Measurements from ENCODE around the gene ZSCAN12. TPM values are rescaled to one million over a fixed set of nuclear protein-coding genes. Genes with fewer than 3 reads are reported as not detected.
A peak's percentile ranks its signal among the peaks of the same experiment; 100 is the strongest.
"Not testable (repeated sequence)": the region's sequence is repeated elsewhere in the genome, so short reads cannot be mapped to it uniquely, and the experiment has no call there.

The ZSCAN12 gene
- total RNA-seq, 1 donor from 2014 or later, result 2.4 TPM

DNA sequence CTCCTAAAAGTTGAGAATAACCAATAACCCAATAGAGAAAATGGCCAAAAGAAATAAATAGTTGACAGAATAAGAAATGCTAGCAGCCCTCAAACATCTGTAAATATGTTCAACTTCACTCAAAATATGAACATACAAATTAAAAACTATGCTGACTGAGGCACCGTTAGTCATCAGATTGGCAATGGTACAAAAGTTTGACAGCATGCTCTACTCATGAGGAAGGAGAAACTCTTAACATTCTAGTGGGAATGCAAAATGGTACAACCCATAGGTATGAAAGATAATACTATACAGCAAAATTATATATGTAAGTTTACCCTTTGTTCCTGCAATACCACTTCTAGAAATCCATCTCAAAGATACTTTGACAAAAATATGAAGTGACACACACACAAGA, 1.6 kb upstream of the ZSCAN12 start:
- intact Hi-C loops (cut with DNase I), result no loop called here
- DNase-seq (ENCODE audit: missing footprints) (no peak), ATAC-seq (no peak)

DNA sequence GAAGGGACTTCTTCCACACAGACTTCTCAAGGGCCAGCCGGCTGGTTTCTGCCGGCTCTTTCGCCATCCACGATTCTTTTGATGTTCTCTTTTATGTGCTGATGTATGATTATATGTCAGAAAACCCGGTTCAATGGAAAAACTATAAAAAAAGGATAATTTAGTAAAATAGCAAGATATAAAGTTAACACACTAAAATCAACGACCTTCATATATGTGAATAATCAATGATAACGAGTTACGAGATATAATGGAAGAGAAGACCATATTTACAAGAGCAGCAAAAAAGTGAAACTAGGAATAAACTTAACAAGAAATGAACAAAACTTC, 540 bp upstream of the ZSCAN12 start:
- DNase-seq (ENCODE audit: missing footprints) (no peak), ATAC-seq (no peak)
- intact Hi-C loops (cut with DNase I), result no loop called here

DNA sequence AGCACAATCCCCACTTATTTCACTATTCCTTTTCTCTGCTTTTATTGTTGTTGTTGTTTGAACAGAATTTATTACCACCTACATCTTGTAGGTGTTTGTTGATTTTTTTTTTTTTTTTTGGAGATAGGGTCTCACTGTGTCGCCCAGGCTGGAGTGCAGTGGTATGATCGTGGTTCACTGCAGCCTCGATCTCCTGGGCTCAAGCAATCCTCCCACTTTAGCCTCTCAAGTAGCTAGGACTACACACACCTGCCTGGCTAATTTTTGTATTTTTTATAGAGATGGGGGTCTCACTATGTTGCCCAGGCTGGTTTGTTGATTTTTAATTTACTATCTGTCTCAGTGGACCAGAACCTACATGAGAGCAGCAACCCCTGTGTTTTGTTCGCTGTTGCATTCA, 3.6 kb downstream of the ZSCAN12 start:
- no peak for DNase-seq (ENCODE audit: missing footprints)
- ATAC-seq, result no peak
- intact Hi-C loops (cut with DNase I), result no loop called here

DNA sequence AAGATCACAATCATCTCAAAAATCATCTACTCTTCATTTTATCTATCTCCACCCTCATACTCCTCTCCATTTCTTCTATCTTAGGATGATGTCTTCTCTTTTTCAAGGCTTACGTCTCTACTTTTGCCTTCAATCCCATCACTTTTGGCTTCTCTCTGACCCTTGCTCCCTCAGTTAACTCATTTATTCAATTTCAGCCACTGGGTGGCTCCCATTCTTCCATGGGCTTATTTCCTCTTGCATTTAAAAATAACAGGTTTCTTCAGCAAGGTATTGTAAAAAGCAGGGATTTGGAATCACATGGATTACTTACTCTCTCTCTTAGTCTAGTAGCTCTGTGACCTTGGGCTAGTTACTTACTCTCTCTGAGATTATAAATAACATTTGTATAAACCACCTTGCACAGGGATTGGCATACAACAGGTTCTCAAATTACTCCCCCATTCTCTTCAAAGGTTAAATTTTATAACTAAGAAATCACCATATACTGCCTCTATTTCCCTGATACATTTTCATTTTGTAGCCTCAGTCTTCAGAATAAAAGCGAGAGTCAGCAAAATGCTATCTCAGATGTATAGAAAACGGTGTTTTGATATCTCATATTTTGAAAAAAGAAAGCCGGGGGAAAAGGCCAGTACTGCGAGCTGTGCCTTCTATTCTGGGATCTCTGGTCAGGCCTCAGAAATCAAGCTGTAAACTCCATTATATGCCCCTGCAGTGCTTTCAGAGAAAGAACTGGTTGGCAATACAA, 5.5 kb downstream of the ZSCAN12 start:
- ATAC-seq, result no peak
- intact Hi-C loops (cut with DNase I), result no loop called here
- no peak for DNase-seq (ENCODE audit: missing footprints)

DNA sequence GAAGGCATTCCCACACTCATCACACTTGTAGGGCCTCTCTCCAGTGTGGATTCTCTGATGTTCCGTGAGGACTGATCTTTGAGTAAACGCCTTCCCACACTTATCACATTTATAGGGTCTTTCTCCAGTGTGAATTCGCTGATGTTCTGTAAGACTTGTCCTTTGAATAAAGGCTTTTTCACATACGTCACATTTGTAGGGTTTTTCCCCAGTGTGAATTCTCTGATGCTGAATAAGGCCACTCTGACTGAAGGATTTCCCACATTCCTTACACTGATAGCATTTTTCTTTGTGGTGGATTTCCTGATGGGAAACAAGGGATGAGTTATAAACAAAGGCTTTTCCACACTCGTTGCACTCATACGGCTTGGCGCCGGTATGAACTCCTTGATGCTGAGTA, 8.9 kb downstream of the ZSCAN12 start:
- intact Hi-C loops (cut with DNase I), result no loop called here
- no peak for ATAC-seq

DNA sequence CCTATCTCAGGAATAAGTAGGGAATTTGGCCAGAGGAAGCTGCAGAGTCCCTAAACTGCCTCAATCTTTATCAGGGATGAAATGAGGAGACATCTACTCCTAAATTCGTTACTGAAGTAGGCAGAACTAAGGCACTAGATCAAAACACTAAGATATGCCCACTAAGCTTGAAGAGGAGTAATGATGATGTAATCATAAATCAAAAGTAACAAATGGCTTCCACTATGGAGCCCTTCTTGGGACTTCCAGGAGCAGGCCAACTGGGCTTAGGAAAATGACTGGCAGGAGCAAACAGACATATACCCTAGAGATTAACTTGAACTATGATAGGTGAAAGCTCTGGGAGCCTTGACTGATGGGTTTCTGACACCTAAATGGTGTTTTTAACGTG, 15.4 kb downstream of the ZSCAN12 start:
- ATAC-seq (no peak), DNase-seq (ENCODE audit: missing footprints) (no peak)
- intact Hi-C loops (cut with DNase I), result no loop called here

More for the DNA sequence above, 8.9 kb downstream of the ZSCAN12 start:
- DNase-seq (ENCODE audit: missing footprints), result no peak

DNA sequence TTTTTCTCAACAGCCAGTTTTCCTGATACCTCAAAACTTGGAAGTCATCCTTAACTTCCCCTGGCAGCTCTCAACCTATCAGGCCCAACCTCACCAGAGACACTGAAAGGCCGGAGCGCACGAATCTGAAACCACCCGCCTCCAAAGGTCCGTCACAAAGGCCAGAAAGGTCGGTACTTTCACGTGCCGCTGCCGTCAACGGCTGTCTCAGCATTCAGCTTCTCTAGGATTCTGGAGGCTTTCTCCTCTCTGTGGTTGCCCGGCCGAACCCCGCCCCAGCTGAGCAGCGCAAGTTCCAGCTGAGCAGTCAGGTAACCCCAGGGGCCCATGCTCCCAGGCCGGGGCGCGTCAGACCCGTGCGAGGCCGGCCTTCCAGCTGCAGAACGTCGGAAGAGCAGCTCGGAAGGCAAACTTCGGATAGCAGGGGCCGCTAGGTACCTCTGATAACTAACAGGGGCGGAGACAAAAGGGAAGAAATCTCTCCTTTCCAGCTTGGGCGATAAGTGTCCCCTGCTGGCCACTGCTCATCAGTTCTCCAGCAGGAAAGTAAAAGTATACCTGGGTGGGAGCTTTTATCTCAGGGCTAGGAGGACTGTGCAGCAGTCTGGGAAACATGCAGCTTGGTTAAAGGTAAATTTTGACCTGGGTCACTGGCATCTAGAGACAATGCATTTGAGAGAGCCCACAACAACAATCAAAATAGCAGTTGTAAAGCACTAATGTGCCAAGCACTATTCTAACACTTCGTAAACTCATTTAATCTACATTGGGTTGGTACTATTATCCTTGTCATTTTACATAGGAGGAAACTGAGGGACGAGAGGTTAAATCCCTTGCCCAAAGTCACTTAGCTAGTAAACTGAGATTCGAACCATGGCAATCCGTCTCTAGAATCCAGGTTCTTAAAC, 16.1 kb downstream of the ZSCAN12 start:
- ATAC-seq (peak; percentile 97), DNase-seq (ENCODE audit: missing footprints) (peak; percentile 92)
- intact Hi-C loops (cut with DNase I), result no loop called here

DNA sequence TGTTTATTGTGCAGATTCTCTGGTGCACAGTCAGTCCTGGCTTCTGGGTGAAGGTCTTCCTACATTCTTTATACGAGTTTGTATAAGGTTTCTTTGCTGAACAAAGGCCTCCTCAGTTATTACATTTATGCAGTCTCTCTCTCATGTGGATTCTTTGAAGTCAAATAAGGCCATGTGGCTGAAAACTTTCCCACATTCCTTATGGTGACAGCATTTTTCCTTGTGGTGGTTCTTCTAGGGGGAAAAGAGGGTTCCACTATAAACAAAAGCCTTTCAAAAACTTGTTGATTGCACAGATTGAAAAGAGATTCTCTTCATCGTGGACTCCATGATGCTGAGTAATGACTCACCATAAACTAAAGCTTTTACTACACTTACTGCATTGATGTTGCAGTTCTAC, 19.2 kb downstream of the ZSCAN12 start:
- intact Hi-C loops (cut with DNase I), result no loop called here
- DNase-seq (ENCODE audit: missing footprints) (no peak), ATAC-seq (no peak)

DNA sequence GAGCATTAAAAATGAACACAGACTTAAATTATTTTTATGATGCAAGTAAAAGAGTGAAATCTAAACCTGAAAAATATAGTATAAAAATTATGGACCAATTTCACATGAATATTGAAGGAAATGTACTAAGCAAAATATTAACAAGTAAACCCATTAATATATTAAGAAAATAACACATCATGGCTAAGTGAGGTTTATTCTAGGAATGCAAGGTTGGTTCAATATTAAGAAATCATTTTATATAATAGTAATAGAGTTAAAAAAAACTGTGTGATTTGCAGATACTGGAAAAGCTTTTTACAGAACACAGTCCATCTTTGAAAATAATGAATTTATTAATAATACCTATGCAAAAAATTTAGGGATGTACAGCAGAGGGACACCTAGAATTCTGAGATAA, 20.9 kb downstream of the ZSCAN12 start:
- ATAC-seq, result no peak
- intact Hi-C loops (cut with DNase I), result no loop called here
- DNase-seq (ENCODE audit: missing footprints), result no peak

DNA sequence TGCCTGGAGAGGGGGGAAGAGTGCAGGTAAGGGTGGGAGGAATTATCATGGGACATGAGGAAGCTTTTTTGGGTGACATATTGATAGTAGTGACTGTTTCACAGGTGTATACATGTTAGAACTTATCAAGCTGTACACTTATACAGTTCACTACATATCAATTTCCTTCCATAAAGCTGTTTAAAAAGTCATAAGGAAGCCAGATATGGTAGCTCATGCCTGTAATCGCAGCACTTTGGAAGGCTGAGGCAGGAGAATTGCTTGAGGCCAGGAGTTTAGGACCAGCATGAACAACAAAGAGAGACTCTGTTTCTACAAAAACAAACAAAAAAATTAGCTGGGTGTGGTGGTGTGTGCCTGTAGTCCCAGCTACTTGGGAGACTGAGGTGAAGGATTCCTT, 21.7 kb downstream of the ZSCAN12 start:
- ATAC-seq (no peak), DNase-seq (ENCODE audit: missing footprints) (no peak)
- intact Hi-C loops (cut with DNase I), result no loop called here

DNA sequence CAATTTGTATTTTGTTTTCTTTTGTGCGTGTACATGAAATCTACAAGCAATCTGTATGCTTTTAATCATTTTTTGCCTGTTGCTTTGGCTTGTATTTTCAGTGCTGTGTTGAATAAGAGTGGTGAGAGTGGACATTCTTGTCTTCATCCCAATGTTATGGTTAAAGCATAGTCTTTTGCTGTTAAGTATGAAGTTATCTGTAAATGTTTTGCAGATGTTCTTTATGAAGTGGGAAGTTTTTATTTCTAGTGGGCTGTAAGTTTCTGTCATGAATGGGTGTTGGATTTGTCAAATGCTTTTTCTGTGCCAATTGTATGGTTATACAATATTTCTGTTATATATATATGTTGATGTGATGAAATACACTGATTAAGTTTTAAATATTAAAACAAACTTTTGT, 25.6 kb downstream of the ZSCAN12 start:
- ATAC-seq (no peak), DNase-seq (ENCODE audit: missing footprints) (no peak)
- intact Hi-C loops (cut with DNase I), result no loop called here

DNA sequence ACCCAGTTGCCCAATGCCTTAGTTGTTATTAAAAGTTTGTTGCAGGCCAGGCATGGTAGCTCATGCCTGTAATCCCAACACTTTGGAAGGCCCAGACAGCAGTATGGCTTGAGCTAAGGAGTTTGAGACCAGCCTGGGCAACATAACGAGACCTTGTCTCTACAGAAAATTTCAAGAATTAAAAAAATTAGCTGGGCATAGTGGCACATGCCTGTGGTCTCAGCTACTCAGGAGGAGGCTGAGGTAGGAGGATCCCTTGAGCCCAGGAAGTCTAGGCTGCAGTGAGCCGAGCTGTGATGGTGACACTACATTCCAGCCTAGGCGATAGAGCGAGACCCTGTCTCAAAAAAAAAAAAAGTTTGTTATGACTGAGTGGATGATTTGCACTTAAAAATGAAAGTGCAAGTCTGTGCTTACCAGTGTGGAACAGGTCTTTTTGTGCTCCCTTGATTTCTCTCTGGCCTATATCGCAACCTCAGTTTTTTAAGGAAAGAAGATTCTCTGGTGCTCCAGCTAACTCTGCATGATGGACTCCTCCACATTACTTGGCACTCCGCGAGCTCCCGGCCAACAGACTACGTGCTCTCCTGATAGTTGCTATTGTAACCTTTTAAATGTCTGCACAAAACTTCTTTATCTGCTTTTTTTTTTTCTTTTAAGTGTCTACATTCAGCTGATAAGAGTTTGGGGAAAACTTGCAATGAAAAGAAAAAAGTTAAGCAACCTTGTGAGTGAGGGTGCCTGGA, 27.7 kb downstream of the ZSCAN12 start:
- DNase-seq (ENCODE audit: missing footprints), result no peak
- intact Hi-C loops (cut with DNase I), result no loop called here
- no peak for ATAC-seq

DNA sequence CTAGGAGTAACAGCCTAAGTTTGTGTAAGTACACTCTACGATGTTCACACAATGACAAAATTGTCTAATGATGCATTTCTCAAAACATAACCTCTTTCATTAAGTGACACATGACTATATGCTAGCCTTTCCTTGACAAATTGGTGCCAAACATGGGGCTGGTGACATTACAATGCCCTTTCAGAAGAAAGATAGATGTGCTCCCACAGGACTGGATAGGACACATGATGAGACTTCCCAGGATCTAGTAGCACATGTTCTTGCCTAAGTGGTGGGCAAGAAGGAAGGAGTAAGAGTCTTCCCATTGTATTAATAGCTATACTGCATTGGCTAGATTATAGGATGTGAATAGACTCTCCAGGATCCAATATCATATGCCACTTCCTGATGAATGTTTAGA, 28.3 kb downstream of the ZSCAN12 start:
- intact Hi-C loops (cut with DNase I), result no loop called here
- no peak for ATAC-seq
- no peak for DNase-seq (ENCODE audit: missing footprints)

DNA sequence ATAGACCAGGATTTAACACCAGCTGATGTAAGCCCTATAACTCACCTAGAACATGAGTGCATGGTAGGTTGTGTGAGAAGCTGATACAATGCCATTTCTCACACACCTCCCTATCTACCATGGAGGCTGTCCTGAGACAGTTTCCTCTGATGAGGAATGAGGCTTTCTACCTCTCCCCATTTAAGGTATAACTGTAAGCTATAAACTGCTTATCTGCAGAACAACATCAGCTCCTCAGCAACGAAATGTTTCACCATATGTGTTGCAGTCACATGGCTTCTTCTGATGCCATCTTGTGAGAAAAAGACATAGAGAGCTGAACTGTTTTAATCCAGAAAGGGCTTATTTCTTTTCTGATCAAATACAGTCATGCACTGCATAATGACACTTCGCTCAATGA, 29.1 kb downstream of the ZSCAN12 start:
- intact Hi-C loops (cut with DNase I), result no loop called here
- ATAC-seq (no peak), DNase-seq (ENCODE audit: missing footprints) (no peak)

DNA sequence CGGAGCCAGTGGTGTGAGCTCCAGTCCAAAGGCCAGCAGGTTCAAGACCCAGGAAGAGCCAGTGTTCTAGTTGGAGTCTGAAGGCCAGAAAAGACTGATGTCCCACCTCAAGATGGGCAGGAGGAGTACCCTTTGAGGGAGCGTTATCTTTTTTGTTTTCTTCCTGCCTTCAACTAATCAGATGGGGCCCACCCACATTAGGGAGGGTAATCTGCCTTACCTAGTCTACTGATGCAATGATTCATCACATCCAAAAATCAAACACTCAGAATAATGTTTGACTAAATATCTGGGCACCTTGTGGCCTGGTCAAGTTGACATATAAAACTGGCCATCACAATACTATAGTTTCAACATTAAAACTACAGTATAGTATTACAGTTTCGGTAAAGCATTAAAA, 30.1 kb downstream of the ZSCAN12 start:
- ATAC-seq (no peak), DNase-seq (ENCODE audit: missing footprints) (no peak)
- intact Hi-C loops (cut with DNase I), result no loop called here

DNA sequence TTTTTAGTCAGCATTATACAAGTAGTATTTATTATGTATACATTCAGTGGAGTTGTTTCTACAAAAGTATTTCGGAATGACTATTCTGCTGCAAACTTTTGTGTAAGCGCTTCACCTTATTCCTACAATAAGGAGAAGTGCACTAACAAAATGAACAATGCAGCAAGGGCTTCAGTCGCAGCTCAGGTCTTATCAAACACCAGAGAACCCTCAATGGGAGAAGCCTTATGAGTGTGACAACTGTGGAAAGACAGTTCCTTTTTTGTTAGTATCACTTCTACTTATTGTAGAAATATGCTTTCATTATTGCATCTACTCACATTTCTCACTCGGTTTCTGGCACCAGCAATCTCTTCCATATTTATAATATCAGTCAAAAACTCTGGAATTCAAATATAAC, 31.0 kb downstream of the ZSCAN12 start:
- ATAC-seq, result no peak
- intact Hi-C loops (cut with DNase I), result no loop called here

DNA sequence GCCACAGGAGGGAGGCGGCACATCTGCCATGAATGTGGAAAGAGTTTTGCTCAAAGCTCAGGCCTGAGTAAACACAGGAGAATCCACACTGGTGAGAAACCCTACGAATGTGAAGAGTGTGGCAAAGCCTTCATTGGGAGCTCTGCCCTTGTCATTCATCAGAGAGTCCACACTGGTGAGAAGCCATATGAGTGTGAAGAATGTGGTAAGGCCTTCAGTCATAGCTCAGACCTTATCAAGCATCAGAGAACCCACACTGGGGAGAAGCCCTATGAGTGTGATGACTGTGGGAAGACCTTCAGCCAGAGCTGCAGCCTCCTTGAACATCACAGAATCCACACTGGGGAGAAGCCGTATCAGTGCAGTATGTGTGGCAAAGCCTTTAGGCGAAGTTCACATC, 34.0 kb downstream of the ZSCAN12 start:
- ATAC-seq; intact Hi-C loops (cut with DNase I): not testable (repeated sequence)

More for the DNA sequence above, 31.0 kb downstream of the ZSCAN12 start:
- no peak for DNase-seq (ENCODE audit: missing footprints)

DNA sequence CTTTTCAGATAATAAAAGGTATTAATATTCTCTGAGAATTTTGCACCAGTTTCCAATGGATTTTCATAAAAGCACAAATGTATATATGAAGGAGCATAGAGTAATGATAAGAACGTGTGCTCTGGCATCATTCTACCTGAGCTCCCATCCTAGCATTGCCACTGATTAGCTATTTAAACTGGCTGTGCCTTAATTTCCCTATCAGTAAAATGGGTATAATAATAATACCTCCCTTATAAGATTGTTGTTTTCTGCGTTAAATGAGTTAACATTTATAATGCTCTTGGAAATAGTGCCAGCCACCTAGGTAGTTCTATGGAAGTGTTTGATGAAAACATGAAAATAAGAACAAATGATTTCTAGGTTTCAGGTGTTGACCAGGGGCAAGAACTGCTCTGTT, 38.6 kb downstream of the ZSCAN12 start:
- no peak for DNase-seq (ENCODE audit: missing footprints)
- ATAC-seq, result no peak
- intact Hi-C loops (cut with DNase I), result no loop called here

More for the DNA sequence above, 34.0 kb downstream of the ZSCAN12 start:
- not testable (repeated sequence) for DNase-seq (ENCODE audit: missing footprints)

DNA sequence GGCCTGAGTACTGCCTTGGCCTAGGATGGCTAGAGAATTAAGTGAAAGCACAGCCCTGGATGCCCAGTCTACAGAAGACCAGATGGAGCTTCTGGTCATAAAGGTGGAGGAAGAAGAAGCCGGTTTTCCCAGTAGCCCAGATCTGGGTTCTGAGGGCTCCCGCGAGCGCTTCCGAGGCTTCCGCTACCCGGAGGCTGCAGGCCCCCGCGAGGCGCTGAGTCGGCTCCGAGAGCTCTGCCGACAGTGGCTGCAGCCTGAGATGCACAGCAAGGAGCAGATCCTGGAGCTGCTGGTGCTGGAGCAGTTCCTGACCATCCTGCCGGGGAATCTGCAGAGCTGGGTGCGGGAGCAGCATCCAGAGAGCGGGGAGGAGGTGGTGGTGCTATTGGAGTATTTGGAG, 40.0 kb downstream of the ZSCAN12 start:
- intact Hi-C loops (cut with DNase I), result loop anchor here (5.0 to 10.0 kb wide), 4 partner anchors 77 to 885 kb away; partner anchors contain the start of genes PGBD1, ZNF165 and ZNF184
- not testable (repeated sequence) for DNase-seq (ENCODE audit: missing footprints); ATAC-seq

Data from Right ventricle myocardium inferior (tissue), 1 donor.